GM19455 (cell line): ENCODE results near the gene FRMD1.

Experiments used
- ATAC-seq: cut with Tn5 transposase; IDR thresholded peaks from one replicate; pipeline ENCODE4 v1.9.1; 2021; ENCODE audit not compliant: unreplicated experiment

Gene FRMD1

DNA sequence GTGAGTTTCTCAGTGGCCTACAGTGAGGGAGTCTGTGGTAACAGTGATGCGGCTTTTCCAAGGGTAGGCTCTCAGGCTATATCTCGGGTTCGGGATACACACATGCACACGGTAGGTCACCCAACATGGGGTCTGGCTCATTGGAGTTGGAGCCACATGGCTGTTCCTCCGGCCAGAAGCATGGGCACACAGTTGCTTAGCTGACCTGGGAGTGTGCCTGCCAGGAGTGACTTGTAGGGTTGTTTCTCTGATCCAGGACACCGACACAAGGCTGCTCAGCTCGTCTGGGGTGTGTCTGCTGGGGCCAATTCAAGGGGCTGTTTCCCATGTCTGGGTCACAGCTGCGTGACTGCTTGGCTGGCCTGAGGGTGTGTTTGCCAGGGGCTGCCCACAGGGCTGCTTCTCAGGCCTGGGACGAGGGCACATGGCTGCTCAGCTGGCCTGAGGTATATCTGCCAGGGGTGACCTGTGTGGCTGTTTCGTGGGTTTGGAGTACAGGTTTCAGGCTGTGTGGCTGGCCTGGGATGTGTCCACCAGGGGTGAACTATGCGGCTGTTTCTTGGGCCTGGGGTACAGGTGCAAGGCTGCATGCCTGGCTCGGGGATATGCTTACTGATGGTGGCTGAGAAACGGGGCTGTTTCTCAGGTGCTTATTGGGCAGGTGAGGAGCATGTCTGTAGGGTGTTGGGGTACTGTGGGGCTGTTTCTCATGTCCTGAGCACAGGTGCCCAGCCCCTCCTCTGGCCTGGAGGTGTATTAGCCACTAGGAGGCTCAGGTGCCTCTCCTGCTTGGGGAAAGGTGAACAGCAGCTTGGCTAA lies 66.4 kb downstream of the FRMD1 start:
- no peak for ATAC-seq

DNA sequence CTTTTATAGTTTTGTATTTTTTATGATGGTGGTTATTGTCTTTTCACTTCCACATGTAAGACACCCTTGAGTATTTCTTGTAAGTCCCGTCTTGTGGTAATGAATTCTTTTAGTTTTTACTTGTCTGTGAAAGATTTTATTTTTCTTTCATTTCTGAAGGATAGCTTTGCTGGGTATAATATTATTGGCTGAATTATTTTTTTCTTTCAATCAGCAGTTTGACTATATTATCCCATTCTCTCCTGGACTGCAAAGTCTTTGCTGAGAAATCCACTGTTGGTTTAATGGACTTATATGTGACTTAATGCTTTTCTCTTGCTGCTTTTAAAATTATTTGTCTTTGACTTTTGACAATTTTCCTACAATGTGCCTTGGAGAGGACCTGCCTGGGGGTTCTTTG lies 67.7 kb downstream of the FRMD1 start:
- ATAC-seq, result no peak

DNA sequence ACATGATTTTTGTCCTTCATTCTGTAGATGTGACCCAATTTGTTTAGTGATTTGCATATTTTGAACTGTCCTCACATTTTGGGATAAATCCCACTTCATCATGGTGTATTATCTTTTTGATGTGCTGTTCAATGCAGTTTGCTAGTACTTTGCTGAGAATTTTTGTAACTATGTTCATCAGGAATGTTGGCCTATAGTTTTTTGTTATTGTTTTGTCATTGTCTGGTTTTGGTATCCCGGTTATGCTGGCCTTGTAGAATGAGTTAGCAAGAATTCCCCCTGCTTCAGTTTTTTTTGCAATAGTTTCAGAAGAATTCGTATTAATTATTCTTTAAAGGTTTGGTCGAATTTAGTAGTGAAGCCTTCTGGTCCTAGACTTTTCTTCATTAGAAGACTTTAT lies 69.7 kb downstream of the FRMD1 start:
- ATAC-seq, result no peak

DNA sequence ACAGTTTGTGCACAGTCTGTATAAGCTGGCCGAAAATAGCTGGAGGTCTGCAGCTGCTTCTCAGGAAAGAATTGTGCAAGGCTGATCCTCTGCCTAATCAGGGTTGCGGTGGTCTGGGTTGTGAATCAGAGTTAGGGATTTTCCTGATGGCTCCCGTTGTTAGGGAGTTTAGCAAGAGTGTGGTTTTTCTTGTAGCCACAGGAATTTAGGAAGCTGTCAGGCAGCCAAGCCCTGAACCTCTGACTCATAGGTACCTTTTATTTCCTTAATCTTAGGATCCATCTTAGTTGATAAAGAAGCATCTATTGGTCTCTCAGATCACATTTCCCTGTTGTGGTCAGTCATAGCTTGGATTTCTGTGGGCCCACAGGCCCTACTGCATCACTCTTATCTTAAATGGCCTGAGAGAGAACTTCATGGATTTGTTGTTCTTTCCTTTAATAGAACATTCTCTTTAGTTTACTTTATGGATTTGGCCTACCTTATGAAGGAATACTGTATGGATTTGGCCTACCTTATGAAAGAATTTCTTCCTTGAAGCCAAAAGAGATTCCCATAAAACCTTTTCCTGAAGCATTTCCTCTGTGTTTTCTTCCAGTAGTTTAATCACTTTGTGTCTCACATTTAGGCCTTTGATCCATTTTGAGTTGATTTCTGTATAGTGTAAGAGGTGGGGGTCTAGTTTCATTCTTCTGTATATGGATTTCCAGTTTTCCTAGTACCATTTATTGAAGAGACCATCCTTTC lies 71.2 kb downstream of the FRMD1 start:
- no peak for ATAC-seq

DNA sequence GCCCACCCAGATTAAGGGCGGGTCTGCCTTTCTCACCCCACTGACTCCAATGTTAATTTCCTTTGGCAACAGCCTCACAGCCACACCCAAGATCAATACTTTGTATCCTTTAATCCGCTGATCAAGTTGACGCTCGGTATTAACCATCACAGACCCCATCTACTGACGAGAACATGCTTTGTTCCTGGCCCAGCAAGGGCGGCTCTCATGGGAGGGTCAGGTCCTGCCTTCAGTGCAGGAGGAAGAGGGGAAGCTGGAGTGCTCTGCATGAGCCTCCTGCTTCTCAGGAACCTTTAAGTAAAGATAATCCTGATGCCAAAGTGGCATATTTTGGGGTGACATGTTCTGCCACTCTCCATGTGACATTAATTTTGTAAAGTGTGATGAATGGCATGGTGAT lies 73.2 kb downstream of the FRMD1 start:
- no peak for ATAC-seq

DNA sequence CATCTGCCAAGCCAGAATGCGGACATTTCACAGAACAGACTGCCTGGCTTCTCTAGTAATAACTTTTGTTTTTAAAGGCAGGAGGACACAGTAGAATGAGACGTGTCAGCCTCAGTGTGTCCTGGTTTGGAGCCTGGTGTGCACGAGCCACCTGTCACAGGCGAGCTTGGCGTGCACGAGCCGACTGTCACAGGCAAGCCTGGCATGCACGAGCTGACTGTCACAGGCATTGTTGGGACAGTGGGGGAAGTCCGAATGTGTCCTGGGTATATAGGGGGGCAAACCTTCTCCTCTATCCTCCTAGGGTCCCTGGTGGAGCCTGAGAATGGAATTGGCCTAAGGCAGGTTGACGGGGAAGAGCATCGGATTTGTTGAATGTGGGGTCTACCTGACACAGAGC lies 74.1 kb downstream of the FRMD1 start:
- no peak for ATAC-seq

DNA sequence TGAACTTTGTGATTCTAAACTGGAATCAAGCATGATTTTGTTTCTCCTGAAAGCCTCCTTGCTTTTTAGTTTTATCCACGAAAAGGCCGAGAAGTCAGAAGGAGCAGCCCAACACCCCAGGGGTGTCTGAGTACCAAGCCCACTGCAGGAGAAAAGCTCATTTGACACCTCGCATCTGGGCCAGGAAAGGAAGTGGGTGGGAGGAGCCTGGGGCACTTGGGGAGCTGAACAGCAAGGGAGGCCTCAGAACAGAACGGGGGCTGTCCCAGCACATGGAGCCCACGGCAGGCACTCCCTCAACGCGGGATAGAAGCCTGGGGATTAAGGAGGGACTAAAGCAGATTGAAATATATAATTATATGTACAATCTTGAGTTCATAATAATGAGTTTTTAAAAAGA lies 75.0 kb downstream of the FRMD1 start:
- no peak for ATAC-seq
